Activated naive CD4-positive, alpha-beta T cell treated with anti-CD3 and anti-CD28 coated beads, Interleukin-2, amount 50 U/mL, for 24 hours (primary cell): ENCODE measurements around the gene SRSF12.
"Not testable (repeated sequence)": the region's sequence is repeated elsewhere in the genome, so short reads cannot be mapped to it uniquely, and the experiment has no call there.

ENCODE experiments used
- H3K27ac Mint-ChIP-seq: one replicate; pipeline ENCODE4 v1.8.0; 2021; ENCODE audit warnings: mild to moderate bottlenecking, mixed read lengths
- H3K27me3 Mint-ChIP-seq: one replicate; pipeline ENCODE4 v1.8.0; 2021; ENCODE audit warnings: mixed read lengths
- H3K36me3 Mint-ChIP-seq: one replicate; pipeline ENCODE4 v1.8.0; 2021; ENCODE audit warnings: mixed read lengths
- H3K4me1 Mint-ChIP-seq: one replicate; pipeline ENCODE4 v1.8.0; 2021; ENCODE audit warnings: mixed read lengths
- H3K4me3 Mint-ChIP-seq: one replicate; pipeline ENCODE4 v1.8.0; 2021; ENCODE audit warnings: mild to moderate bottlenecking, mixed read lengths
- H3K9me3 Mint-ChIP-seq: one replicate; pipeline ENCODE4 v1.8.0; 2021; ENCODE audit warnings: mixed read lengths

Gene SRSF12

GRCh38 chr6:89066940-89067646 is 50.8 kb downstream of the SRSF12 start:
- H3K9me3 Mint-ChIP-seq: no peaks in the 10 kb centered on the region
- peaks cover 10% of the 10 kb centered on the region for H3K4me1 Mint-ChIP-seq
- H3K4me3 Mint-ChIP-seq: no peak overlapping the region
- H3K36me3 Mint-ChIP-seq: no peaks in the 10 kb centered on the region
- peaks cover 3% of the 10 kb centered on the region for H3K27me3 Mint-ChIP-seq
- H3K27ac Mint-ChIP-seq: no peak overlapping the region

GRCh38 chr6:89066121-89066520 is 51.8 kb downstream of the SRSF12 start:
- not testable (repeated sequence) for H3K4me3 Mint-ChIP-seq, H3K9me3 Mint-ChIP-seq, H3K27me3 Mint-ChIP-seq, H3K27ac Mint-ChIP-seq, H3K36me3 Mint-ChIP-seq
- H3K4me1 Mint-ChIP-seq: peaks cover 10% of the 10 kb centered on the region

GRCh38 chr6:89064931-89065330 is 52.9 kb downstream of the SRSF12 start:
- H3K27me3 Mint-ChIP-seq, H3K36me3 Mint-ChIP-seq, H3K4me3 Mint-ChIP-seq, H3K9me3 Mint-ChIP-seq, H3K27ac Mint-ChIP-seq: not testable (repeated sequence)
- peaks cover 10% of the 10 kb centered on the region for H3K4me1 Mint-ChIP-seq

GRCh38 chr6:89063881-89064280 is 54.0 kb downstream of the SRSF12 start:
- Mint-ChIP-seq H3K9me3 (no peaks in the 10 kb centered on the region), H3K4me1 (peaks cover 10% of the 10 kb centered on the region), H3K36me3 (no peaks in the 10 kb centered on the region), H3K27ac (no peak overlapping the region), H3K27me3 (peaks cover 3% of the 10 kb centered on the region), H3K4me3 (no peak overlapping the region)

- Mint-ChIP-seq H3K4me3 (no peak overlapping the region), H3K36me3 (no peaks in the 10 kb centered on the region), H3K27ac (no peak overlapping the region), H3K9me3 (no peaks in the 10 kb centered on the region), H3K4me1 (no peaks in the 10 kb centered on the region), H3K27me3 (no peaks in the 10 kb centered on the region)
These were observed 58.6 kb downstream of the SRSF12 start for GRCh38 chr6:89059227-89059626.

GRCh38 chr6:89058627-89059026 is 59.2 kb downstream of the SRSF12 start:
- H3K4me3 Mint-ChIP-seq: no peak overlapping the region
- H3K4me1 Mint-ChIP-seq: no peaks in the 10 kb centered on the region
- peaks cover 2% of the 10 kb centered on the region for H3K36me3 Mint-ChIP-seq
- no peaks in the 10 kb centered on the region for H3K27me3 Mint-ChIP-seq
- no peak overlapping the region for H3K27ac Mint-ChIP-seq
- peaks cover 4% of the 10 kb centered on the region for H3K9me3 Mint-ChIP-seq

GRCh38 chr6:89057759-89058158 is 60.1 kb downstream of the SRSF12 start:
- peaks cover 2% of the 10 kb centered on the region for H3K36me3 Mint-ChIP-seq
- no peaks in the 10 kb centered on the region for H3K27me3 Mint-ChIP-seq
- no peak overlapping the region for H3K27ac Mint-ChIP-seq
- H3K4me1 Mint-ChIP-seq: no peaks in the 10 kb centered on the region
- H3K9me3 Mint-ChIP-seq: peaks cover 4% of the 10 kb centered on the region
- no peak overlapping the region for H3K4me3 Mint-ChIP-seq

- Mint-ChIP-seq H3K27me3 (no peaks in the 10 kb centered on the region), H3K27ac (peak overlapping the region; percentile 62), H3K36me3 (peaks cover 2% of the 10 kb centered on the region), H3K9me3 (peaks cover 4% of the 10 kb centered on the region), H3K4me3 (no peak overlapping the region), H3K4me1 (peaks cover 13% of the 10 kb centered on the region)
These were observed 63.7 kb downstream of the SRSF12 start for GRCh38 chr6:89054208-89054607.

- no peaks in the 10 kb centered on the region for H3K27me3 Mint-ChIP-seq
- H3K9me3 Mint-ChIP-seq: peaks cover 4% of the 10 kb centered on the region
- no peak overlapping the region for H3K4me3 Mint-ChIP-seq
- H3K27ac Mint-ChIP-seq: peak overlapping the region; percentile 63
- H3K4me1 Mint-ChIP-seq: peaks cover 13% of the 10 kb centered on the region
- H3K36me3 Mint-ChIP-seq: peaks cover 2% of the 10 kb centered on the region
These were observed 66.2 kb downstream of the SRSF12 start for GRCh38 chr6:89051676-89052075.

- peaks cover 2% of the 10 kb centered on the region for H3K36me3 Mint-ChIP-seq
- no peak overlapping the region for H3K27ac Mint-ChIP-seq
- H3K4me1 Mint-ChIP-seq: peaks cover 13% of the 10 kb centered on the region
- H3K27me3 Mint-ChIP-seq: no peaks in the 10 kb centered on the region
- peaks cover 4% of the 10 kb centered on the region for H3K9me3 Mint-ChIP-seq
- no peak overlapping the region for H3K4me3 Mint-ChIP-seq
These were observed 67.2 kb downstream of the SRSF12 start for GRCh38 chr6:89050697-89051096.

GRCh38 chr6:89050155-89050554 is 67.7 kb downstream of the SRSF12 start:
- peaks cover 13% of the 10 kb centered on the region for H3K4me1 Mint-ChIP-seq
- no peak overlapping the region for H3K27ac Mint-ChIP-seq
- no peak overlapping the region for H3K4me3 Mint-ChIP-seq
- H3K9me3 Mint-ChIP-seq: peaks cover 4% of the 10 kb centered on the region
- H3K27me3 Mint-ChIP-seq: no peaks in the 10 kb centered on the region
- peaks cover 2% of the 10 kb centered on the region for H3K36me3 Mint-ChIP-seq

- H3K36me3 Mint-ChIP-seq: peaks cover 1% of the 10 kb centered on the region
These were observed 68.9 kb downstream of the SRSF12 start for GRCh38 chr6:89048985-89049384.

GRCh38 chr6:89048288-89048923 is 69.5 kb downstream of the SRSF12 start:
- H3K9me3 Mint-ChIP-seq: no peaks in the 10 kb centered on the region
- H3K27me3 Mint-ChIP-seq: no peaks in the 10 kb centered on the region
- no peak overlapping the region for H3K4me3 Mint-ChIP-seq
- no peak overlapping the region for H3K27ac Mint-ChIP-seq
- H3K4me1 Mint-ChIP-seq: peaks cover 13% of the 10 kb centered on the region
- no peaks in the 10 kb centered on the region for H3K36me3 Mint-ChIP-seq

More at GRCh38 chr6:89048985-89049384, 68.9 kb downstream of the SRSF12 start:
- H3K4me1 Mint-ChIP-seq: peaks cover 13% of the 10 kb centered on the region
- H3K4me3 Mint-ChIP-seq: no peak overlapping the region
- peaks cover 3% of the 10 kb centered on the region for H3K9me3 Mint-ChIP-seq
- no peak overlapping the region for H3K27ac Mint-ChIP-seq
- H3K27me3 Mint-ChIP-seq: no peaks in the 10 kb centered on the region

GRCh38 chr6:89047473-89047872 is 70.4 kb downstream of the SRSF12 start:
- Mint-ChIP-seq H3K9me3 (no peaks in the 10 kb centered on the region), H3K4me1 (peaks cover 18% of the 10 kb centered on the region), H3K4me3 (no peak overlapping the region), H3K36me3 (no peaks in the 10 kb centered on the region), H3K27ac (no peak overlapping the region), H3K27me3 (no peaks in the 10 kb centered on the region)
